Measurements from ENCODE around the gene TNN.
A peak's percentile ranks its signal among the peaks of the same experiment; 100 is the strongest.

The TNN gene

DNA sequence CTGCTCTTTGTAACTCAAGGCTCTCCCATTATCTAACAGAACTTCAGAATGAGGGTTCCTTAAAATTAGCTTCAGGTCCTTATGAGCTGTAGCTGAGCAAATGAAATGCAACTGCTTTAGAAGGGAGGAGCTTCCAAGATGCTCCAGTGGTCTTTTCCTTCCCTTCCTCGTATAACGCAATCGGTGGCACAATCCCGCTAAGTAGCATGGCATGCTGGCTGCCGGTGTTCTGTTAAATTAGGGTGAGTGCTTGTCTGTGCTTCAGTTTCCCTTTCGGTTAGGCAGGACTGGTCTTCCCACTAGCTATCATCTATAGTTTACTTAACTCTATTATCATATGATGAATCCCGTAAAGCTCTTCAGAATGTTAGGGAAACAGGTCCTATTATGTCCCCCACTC is 124.0 kb downstream of the TNN start:
- TF ChIP-seq CTCF (conservative IDR thresholded peaks at IDR 0.05), result no peak
- peak overlapping the region; percentile 70 for H3K27ac ChIP-seq

- no peak for TF ChIP-seq CTCF (conservative IDR thresholded peaks at IDR 0.05)
- peak overlapping the region; percentile 70 for H3K27ac ChIP-seq
Measured at GRCh38 chr1:175192111-175192629, 124.5 kb downstream of the TNN start.

- peak within 1 kb of the TSS; percentile 70 for H3K27ac ChIP-seq
- peak; percentile 35 for TF ChIP-seq CTCF (conservative IDR thresholded peaks at IDR 0.05)
Measured at GRCh38 chr1:175192630-175193526, 125.2 kb downstream of the TNN start, which contains the start of gene KIAA0040. KIAA0040 (minus strand) TSS chr1:175192776; CDS start chr1:175161013, 31,763 bp downstream.

DNA sequence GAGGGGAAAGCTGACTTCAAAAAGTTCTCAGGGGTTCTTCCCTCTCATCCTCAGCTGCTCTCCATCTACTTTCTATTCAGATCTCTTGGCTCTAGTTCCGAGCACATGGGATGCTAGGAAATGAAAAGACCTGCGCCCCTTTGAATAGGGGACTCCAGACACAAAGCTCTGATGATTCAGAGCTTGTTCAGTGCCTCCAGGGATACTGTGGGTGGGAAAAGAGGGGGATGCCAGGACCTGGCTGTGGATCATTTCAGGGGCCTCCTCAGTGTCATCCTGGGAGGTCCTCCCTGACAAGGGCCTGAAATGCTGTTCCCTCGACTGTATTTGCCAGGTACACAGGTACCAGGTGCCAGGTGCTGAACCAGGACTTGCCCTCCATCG is 125.9 kb downstream of the TNN start:
- peak overlapping the region; percentile 70 for H3K27ac ChIP-seq
- no peak for TF ChIP-seq CTCF (conservative IDR thresholded peaks at IDR 0.05)

DNA sequence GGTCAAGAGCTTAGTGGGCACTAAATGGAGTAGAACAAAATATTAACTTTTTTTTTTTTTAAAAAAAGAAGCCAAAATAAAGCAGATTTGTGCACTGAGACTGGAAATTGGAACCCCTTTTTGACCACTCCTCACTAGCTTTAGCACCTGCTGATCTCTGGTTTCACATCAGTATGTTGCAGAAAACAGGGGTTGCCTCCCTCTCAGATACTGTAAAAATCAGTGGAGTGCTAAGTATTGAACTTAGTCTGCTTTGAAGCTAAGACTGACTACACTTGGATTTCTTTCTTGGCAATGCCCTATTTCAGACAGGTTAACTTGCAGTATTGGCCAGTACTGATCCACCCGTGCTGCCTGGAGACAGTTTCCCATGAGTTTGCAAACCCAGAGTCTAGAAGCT is 127.6 kb downstream of the TNN start:
- H3K27ac ChIP-seq, result no peak overlapping the region

GRCh38 chr1:175195798-175196197 is 128.2 kb downstream of the TNN start:
- no peak for TF ChIP-seq CTCF (conservative IDR thresholded peaks at IDR 0.05)
- no peak overlapping the region for H3K27ac ChIP-seq

More for the DNA sequence above, 127.6 kb downstream of the TNN start:
- no peak for TF ChIP-seq CTCF (conservative IDR thresholded peaks at IDR 0.05)

- no peak for TF ChIP-seq CTCF (conservative IDR thresholded peaks at IDR 0.05)
- H3K27ac ChIP-seq, result no peak overlapping the region
Measured at GRCh38 chr1:175197531-175197930, 129.9 kb downstream of the TNN start.

Data from VCaP (cell line).